WTC11 (cell line): ENCODE data around the gene FOXP1. TPM values are rescaled to one million over a fixed set of nuclear protein-coding genes. Genes with fewer than 3 reads are reported as not detected.

Experiments
- ATAC-seq: fragments of 200-7000 bp; cut with Tn5 transposase; 2 replicates; pipeline ENCODE4 v1.10.0; 2021; ENCODE audit warnings: mild to moderate bottlenecking, moderate library complexity
- CTCF ChIA-PET: fragments of 300-600 bp; sonication (Branson Sonifier 250); formaldehyde crosslinking; loops from one replicate; lab custom pipeline; 2021; ENCODE audit warnings: antibody characterized with exemption; lab: Charles Lee
- POLR2A ChIA-PET: fragments of 350-600 bp; sonication (Branson Sonifier 250); formaldehyde crosslinking; loops from one replicate; lab custom pipeline; 2021; ENCODE audit warnings: antibody characterized with exemption; lab: Charles Lee
- DNase-seq: peaks from one replicate; pipeline ENCODE4 v3.0.0; 2021; ENCODE audit warnings: low spot score
- H3K27ac Mint-ChIP-seq: 2 replicates; pipeline ENCODE4 v1.8.0; 2021; ENCODE audit warnings: mixed read lengths
- H3K27me3 Mint-ChIP-seq: 2 replicates; pipeline ENCODE4 v1.8.0; 2021; ENCODE audit warnings: low read depth, mild to moderate bottlenecking, moderate library complexity, mixed read lengths
- H3K36me3 Mint-ChIP-seq: 2 replicates; pipeline ENCODE4 v1.8.0; 2021; ENCODE audit warnings: mixed read lengths
- H3K4me1 Mint-ChIP-seq: 2 replicates; pipeline ENCODE4 v1.8.0; 2022; ENCODE audit warnings: mixed read lengths
- H3K4me3 Mint-ChIP-seq: 2 replicates; pipeline ENCODE4 v1.8.0; 2021; ENCODE audit warnings: mild to moderate bottlenecking, moderate library complexity, mixed read lengths
- H3K9me3 Mint-ChIP-seq: 2 replicates; pipeline ENCODE4 v1.8.0; 2021; ENCODE audit warnings: mixed read lengths
- ATF6 ChIP-seq: sonication (generic); formaldehyde crosslinking; IDR thresholded peaks from 2 replicates; pipeline ENCODE4 v1.8.1; 2023; ENCODE audit warnings: mild to moderate bottlenecking, missing genetic modification reagents
- CDX4 ChIP-seq: fragments of 250-450 bp; sonication (Bioruptor Pico); IDR thresholded peaks from 2 replicates; pipeline ENCODE4 v1.9.0; 2021; ENCODE audit warnings: moderate library complexity, mild to moderate bottlenecking, inconsistent platforms, borderline replicate concordance
- CREM ChIP-seq: sonication (generic); formaldehyde crosslinking; IDR thresholded peaks from 2 replicates; pipeline ENCODE4 v1.8.1; 2022; ENCODE audit warnings: mild to moderate bottlenecking, missing genetic modification reagents, moderate library complexity
- E2F1 ChIP-seq: sonication (generic); formaldehyde crosslinking; IDR thresholded peaks from 2 replicates; pipeline ENCODE4 v1.8.0; 2022; ENCODE audit warnings: mild to moderate bottlenecking, missing genetic modification reagents
- ETV6 ChIP-seq: sonication (generic); formaldehyde crosslinking; IDR thresholded peaks from 2 replicates; pipeline ENCODE4 v1.8.1; 2022; ENCODE audit warnings: mild to moderate bottlenecking, missing genetic modification reagents
- IRF1 ChIP-seq: sonication (generic); formaldehyde crosslinking; IDR thresholded peaks from 2 replicates; pipeline ENCODE4 v1.8.0; 2023; ENCODE audit warnings: missing genetic modification reagents
- KAT7 ChIP-seq: sonication (generic); formaldehyde crosslinking; IDR thresholded peaks from 2 replicates; pipeline ENCODE4 v1.8.1; 2023; ENCODE audit warnings: missing genetic modification reagents, mild to moderate bottlenecking, borderline replicate concordance
- MXD4 ChIP-seq: fragments of 250-450 bp; sonication (Bioruptor Pico); IDR thresholded peaks from 2 replicates; pipeline ENCODE4 v1.8.0; 2021; ENCODE audit warnings: mild to moderate bottlenecking, moderate library complexity, borderline replicate concordance
- NFATC4 ChIP-seq: fragments of 250-450 bp; sonication (Bioruptor Pico); IDR thresholded peaks from 2 replicates; pipeline ENCODE4 v1.9.0; 2021; ENCODE audit warnings: mild to moderate bottlenecking
- NR1H2 ChIP-seq: sonication (generic); formaldehyde crosslinking; IDR thresholded peaks from 2 replicates; pipeline ENCODE4 v1.9.0; 2021; ENCODE audit warnings: mild to moderate bottlenecking, moderate library complexity, missing genetic modification reagents
- SP1 ChIP-seq: sonication (generic); formaldehyde crosslinking; conservative IDR thresholded peaks from 2 replicates; pipeline ENCODE4 v1.8.1; 2022; ENCODE audit warnings: missing genetic modification reagents
- TP53 ChIP-seq: sonication (generic); formaldehyde crosslinking; IDR thresholded peaks from 2 replicates; pipeline ENCODE4 v1.8.1; 2023; ENCODE audit warnings: mild to moderate bottlenecking, missing genetic modification reagents
- ZBTB43 ChIP-seq: sonication (generic); formaldehyde crosslinking; IDR thresholded peaks from 2 replicates; pipeline ENCODE4 v1.8.1; 2023; ENCODE audit warnings: mild to moderate bottlenecking, missing genetic modification reagents
- total RNA-seq: library from RNA; stranded (reverse); gene quantifications from 3 replicates; pipeline ENCODE4 v1.2.3, GENCODE V29; 2021
- TF ChIP-seq, protein P1 (sequence below): sonication (generic); formaldehyde crosslinking; IDR thresholded peaks from 2 replicates; pipeline ENCODE4 v1.8.1; 2022; ENCODE audit warnings: low read depth, mild to moderate bottlenecking, moderate library complexity, missing genetic modification reagents, borderline replicate concordance
- TF ChIP-seq, protein P2 (sequence below): sonication (generic); formaldehyde crosslinking; IDR thresholded peaks from 2 replicates; pipeline ENCODE4 v1.8.1; 2022; ENCODE audit warnings: mild to moderate bottlenecking, missing genetic modification reagents, moderate library complexity, borderline replicate concordance
- TF ChIP-seq, protein P3 (sequence below): sonication (generic); formaldehyde crosslinking; IDR thresholded peaks from 2 replicates; pipeline ENCODE4 v1.8.0; 2022; ENCODE audit warnings: mild to moderate bottlenecking, missing genetic modification reagents
- TF ChIP-seq, protein P4 (sequence below): sonication (generic); formaldehyde crosslinking; IDR thresholded peaks from 2 replicates; pipeline ENCODE4 v1.8.1; 2023; ENCODE audit warnings: mild to moderate bottlenecking, missing genetic modification reagents, moderate library complexity

The FOXP1 gene
- total RNA-seq, 1 experiment from 2014 or later: 25.8 TPM

GRCh38 chr3:71172189-71172588, 411.3 kb downstream of the FOXP1 start:
- Mint-ChIP-seq H3K27ac (no peak overlapping the region), H3K4me3 (no peak overlapping the region), H3K36me3 (no peaks in the 10 kb centered on the region), H3K9me3 (no peaks in the 10 kb centered on the region), H3K27me3 (no peaks in the 10 kb centered on the region), H3K4me1 (peaks cover 55% of the 10 kb centered on the region)
- ChIA-PET POLR2A (no interaction called here), CTCF (no interaction called here)
- no peak for ATAC-seq
- DNase-seq: no peak
- TF ChIP-seq NR1H2 (CRISPR knock-in tag): no peak
- no peak for TF ChIP-seq CREM (CRISPR knock-in tag)
- no peak for TF ChIP-seq TP53 (CRISPR knock-in tag)
- TF ChIP-seq, protein P1, sequence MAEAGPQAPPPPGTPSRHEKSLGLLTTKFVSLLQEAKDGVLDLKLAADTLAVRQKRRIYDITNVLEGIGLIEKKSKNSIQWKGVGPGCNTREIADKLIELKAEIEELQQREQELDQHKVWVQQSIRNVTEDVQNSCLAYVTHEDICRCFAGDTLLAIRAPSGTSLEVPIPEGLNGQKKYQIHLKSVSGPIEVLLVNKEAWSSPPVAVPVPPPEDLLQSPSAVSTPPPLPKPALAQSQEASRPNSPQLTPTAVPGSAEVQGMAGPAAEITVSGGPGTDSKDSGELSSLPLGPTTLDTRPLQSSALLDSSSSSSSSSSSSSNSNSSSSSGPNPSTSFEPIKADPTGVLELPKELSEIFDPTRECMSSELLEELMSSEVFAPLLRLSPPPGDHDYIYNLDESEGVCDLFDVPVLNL: no peak
- TF ChIP-seq CDX4: no peak
- no peak for TF ChIP-seq IRF1 (CRISPR knock-in tag)
- TF ChIP-seq E2F1 (CRISPR knock-in tag): no peak
- no peak for TF ChIP-seq NFATC4 (CRISPR knock-in tag)
- no peak for TF ChIP-seq ETV6
- TF ChIP-seq, protein P2, sequence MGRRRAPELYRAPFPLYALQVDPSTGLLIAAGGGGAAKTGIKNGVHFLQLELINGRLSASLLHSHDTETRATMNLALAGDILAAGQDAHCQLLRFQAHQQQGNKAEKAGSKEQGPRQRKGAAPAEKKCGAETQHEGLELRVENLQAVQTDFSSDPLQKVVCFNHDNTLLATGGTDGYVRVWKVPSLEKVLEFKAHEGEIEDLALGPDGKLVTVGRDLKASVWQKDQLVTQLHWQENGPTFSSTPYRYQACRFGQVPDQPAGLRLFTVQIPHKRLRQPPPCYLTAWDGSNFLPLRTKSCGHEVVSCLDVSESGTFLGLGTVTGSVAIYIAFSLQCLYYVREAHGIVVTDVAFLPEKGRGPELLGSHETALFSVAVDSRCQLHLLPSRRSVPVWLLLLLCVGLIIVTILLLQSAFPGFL (CRISPR knock-in tag): no peak
- TF ChIP-seq, protein P3, sequence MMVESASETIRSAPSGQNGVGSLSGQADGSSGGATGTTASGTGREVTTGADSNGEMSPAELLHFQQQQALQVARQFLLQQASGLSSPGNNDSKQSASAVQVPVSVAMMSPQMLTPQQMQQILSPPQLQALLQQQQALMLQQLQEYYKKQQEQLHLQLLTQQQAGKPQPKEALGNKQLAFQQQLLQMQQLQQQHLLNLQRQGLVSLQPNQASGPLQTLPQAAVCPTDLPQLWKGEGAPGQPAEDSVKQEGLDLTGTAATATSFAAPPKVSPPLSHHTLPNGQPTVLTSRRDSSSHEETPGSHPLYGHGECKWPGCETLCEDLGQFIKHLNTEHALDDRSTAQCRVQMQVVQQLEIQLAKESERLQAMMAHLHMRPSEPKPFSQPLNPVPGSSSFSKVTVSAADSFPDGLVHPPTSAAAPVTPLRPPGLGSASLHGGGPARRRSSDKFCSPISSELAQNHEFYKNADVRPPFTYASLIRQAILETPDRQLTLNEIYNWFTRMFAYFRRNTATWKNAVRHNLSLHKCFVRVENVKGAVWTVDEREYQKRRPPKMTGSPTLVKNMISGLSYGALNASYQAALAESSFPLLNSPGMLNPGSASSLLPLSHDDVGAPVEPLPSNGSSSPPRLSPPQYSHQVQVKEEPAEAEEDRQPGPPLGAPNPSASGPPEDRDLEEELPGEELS (CRISPR knock-in tag): no peak
- TF ChIP-seq SP1 (CRISPR knock-in tag): no peak
- no peak for TF ChIP-seq MXD4 (CRISPR knock-in tag)
- no peak for TF ChIP-seq ATF6 (CRISPR knock-in tag)
- TF ChIP-seq KAT7 (CRISPR knock-in tag): no peak
- TF ChIP-seq, protein P4, sequence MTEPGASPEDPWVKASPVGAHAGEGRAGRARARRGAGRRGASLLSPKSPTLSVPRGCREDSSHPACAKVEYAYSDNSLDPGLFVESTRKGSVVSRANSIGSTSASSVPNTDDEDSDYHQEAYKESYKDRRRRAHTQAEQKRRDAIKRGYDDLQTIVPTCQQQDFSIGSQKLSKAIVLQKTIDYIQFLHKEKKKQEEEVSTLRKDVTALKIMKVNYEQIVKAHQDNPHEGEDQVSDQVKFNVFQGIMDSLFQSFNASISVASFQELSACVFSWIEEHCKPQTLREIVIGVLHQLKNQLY (CRISPR knock-in tag): no peak
- no peak for TF ChIP-seq ZBTB43 (CRISPR knock-in tag)
